ENCODE results near the gene DLK2.

DNA sequence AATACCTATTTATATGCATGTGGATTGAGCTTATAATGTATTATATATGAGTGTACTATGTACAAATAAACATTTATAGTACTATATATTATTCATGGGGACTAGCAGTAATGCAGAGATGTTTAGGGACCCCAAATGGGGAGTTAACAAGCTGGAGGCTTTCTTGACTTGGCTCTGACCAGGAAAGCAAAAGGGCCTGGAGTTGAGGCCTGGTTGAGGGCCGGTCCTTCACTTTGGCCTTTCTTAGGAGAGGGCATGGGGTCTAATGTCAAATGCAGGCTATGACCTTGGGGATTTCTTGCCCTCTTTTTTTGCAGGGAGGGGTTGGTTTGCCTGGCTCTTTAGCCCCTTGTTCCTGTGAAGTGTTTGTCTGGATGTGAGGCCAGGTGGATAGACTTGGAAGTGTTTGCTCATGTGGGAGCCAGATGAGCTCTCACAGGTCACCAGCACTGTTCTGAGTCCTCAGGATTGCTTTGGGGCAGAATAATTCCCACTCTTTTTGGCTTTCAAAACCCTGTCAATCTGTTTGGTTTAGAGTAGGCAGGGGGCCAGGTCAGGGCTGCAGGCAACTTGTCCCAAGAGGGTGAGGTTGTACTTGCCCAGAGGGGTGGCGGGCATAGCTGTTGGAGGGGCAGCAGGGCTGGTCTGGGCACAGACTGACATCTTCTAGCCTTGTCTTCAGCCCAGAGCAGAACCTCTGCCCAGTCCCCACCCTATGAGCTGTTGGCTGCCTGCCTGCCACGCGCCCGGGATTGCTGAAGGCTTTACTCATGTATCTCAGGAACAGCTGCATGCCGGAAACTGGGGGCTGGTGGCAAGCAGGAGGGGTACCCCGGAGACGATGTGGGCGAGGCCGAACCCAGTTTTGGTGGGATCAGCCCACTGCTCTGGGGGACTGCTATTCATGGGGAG is 36.7 kb upstream of the DLK2 start:
- TF ChIP-seq, protein P1, sequence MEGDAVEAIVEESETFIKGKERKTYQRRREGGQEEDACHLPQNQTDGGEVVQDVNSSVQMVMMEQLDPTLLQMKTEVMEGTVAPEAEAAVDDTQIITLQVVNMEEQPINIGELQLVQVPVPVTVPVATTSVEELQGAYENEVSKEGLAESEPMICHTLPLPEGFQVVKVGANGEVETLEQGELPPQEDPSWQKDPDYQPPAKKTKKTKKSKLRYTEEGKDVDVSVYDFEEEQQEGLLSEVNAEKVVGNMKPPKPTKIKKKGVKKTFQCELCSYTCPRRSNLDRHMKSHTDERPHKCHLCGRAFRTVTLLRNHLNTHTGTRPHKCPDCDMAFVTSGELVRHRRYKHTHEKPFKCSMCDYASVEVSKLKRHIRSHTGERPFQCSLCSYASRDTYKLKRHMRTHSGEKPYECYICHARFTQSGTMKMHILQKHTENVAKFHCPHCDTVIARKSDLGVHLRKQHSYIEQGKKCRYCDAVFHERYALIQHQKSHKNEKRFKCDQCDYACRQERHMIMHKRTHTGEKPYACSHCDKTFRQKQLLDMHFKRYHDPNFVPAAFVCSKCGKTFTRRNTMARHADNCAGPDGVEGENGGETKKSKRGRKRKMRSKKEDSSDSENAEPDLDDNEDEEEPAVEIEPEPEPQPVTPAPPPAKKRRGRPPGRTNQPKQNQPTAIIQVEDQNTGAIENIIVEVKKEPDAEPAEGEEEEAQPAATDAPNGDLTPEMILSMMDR (conservative IDR thresholded peaks at IDR 0.05) = no peak
- no peak for TF ChIP-seq EZH2 (IDR thresholded peaks at IDR 0.05; ENCODE audit: low read depth)

Data from PC-9 (cell line).